Mesendoderm (in vitro differentiated cells): Measurements from ENCODE around the gene PAN3.

Experiments
- DNase-seq: peaks from one replicate; pipeline ENCODE4 v3.0.0; 2013
- H2AK5ac ChIP-seq: 2 replicates; pipeline ENCODE4 v1.6.1; 2013; ENCODE audit warnings: low read length, inconsistent platforms
- H2BK120ac ChIP-seq: 2 replicates; pipeline ENCODE4 v1.6.1; 2013; ENCODE audit warnings: low read depth, mild to moderate bottlenecking, low read length, moderate library complexity, mixed read lengths
- H2BK15ac ChIP-seq: replicated peaks from 2 replicates; pipeline ENCODE4 v1.6.1; 2013; ENCODE audit warnings: low read depth, mild to moderate bottlenecking, moderate library complexity
- H2BK5ac ChIP-seq: 2 replicates; pipeline ENCODE4 v1.6.1; 2013; ENCODE audit warnings: low read length, inconsistent platforms
- H3K18ac ChIP-seq: 2 replicates; pipeline ENCODE4 v1.6.1; 2013; ENCODE audit warnings: mild to moderate bottlenecking, low read length, mixed read lengths
- H3K23ac ChIP-seq: one replicate; pipeline ENCODE4 v1.6.1; 2013; ENCODE audit warnings: low read length
- H3K27ac ChIP-seq: 2 replicates; pipeline ENCODE4 v1.5.1; 2013; ENCODE audit warnings: low read depth, mild to moderate bottlenecking, inconsistent platforms, low read length, moderate library complexity
- H3K27me3 ChIP-seq: 2 replicates; pipeline ENCODE4 v1.6.1; 2013; ENCODE audit warnings: low read length, control low read depth, mild to moderate bottlenecking, inconsistent platforms; ENCODE audit not compliant: insufficient read depth, poor library complexity
- H3K36me3 ChIP-seq: 2 replicates; pipeline ENCODE4 v1.6.1; 2013; ENCODE audit warnings: low read length, inconsistent platforms; ENCODE audit not compliant: control insufficient read depth, insufficient read depth
- H3K4ac ChIP-seq: one replicate; pipeline ENCODE4 v1.6.1; 2013; ENCODE audit warnings: low read depth, mild to moderate bottlenecking, low read length, moderate library complexity
- H3K4me1 ChIP-seq: 2 replicates; pipeline ENCODE4 v1.6.1; 2013; ENCODE audit warnings: low read depth, low read length, inconsistent platforms; ENCODE audit not compliant: control insufficient read depth
- H3K4me2 ChIP-seq: 2 replicates; pipeline ENCODE4 v1.6.1; 2013; ENCODE audit warnings: low read length
- H3K4me3 ChIP-seq: 2 replicates; pipeline ENCODE4 v1.5.1; 2013; ENCODE audit warnings: mild to moderate bottlenecking, low read length
- H3K56ac ChIP-seq: one replicate; pipeline ENCODE4 v1.6.1; 2013; ENCODE audit warnings: low read length
- H3K79me1 ChIP-seq: 2 replicates; pipeline ENCODE4 v1.6.1; 2013; ENCODE audit warnings: low read length, inconsistent platforms
- H3K79me2 ChIP-seq: 2 replicates; pipeline ENCODE4 v1.6.1; 2013; ENCODE audit warnings: mild to moderate bottlenecking, low read length; ENCODE audit not compliant: control insufficient read depth, insufficient read depth
- H3K9ac ChIP-seq: 2 replicates; pipeline ENCODE4 v1.6.1; 2013; ENCODE audit warnings: low read length, inconsistent platforms
- H4K5ac ChIP-seq: one replicate; pipeline ENCODE4 v1.6.1; 2013; ENCODE audit warnings: low read length
- H4K8ac ChIP-seq: one replicate; pipeline ENCODE4 v1.6.1; 2013; ENCODE audit warnings: low read depth, mild to moderate bottlenecking, control low read depth, low read length, moderate library complexity
- WGBS: extraction: QIAGEN DNeasy Blood & Tissue Kit; methylation state at CpG from one replicate; pipeline ENCODE4 v1.1.7; 2013; ENCODE audit warnings: low lambda C conversion rate, missing lambda C conversion rate; ENCODE audit not compliant: insufficient coverage; ENCODE audit errors: extremely low coverage; 5-methylcytosine and 5-hydroxymethylcytosine counted together

The PAN3 gene

DNA sequence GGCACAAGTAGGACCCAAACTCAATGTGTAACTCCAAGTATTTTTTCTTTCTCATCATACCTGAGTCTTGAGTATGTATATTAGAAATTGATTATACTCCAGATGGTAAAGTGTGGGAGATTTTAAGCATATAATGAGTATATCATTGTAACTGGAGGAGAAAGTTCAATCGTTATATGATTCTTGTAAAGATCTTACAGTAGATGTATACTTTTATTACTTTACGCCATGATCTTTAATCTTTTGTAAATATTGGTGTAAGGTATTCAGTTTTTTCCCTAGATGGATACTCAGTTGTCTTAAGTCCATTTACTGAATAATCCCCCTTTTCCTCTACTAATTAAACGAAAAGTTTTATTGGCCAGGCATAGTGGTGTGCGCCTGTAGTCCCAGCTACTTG is 25.2 kb downstream of the PAN3 start:
- no peak overlapping the region for H3K18ac ChIP-seq
- no peak overlapping the region for H2BK120ac ChIP-seq
- DNase-seq, result no peak
- H2BK15ac ChIP-seq, result no peak overlapping the region
- no peak overlapping the region for H3K27ac ChIP-seq
- H3K4me2 ChIP-seq, result no peak overlapping the region
- no peak overlapping the region for H3K9ac ChIP-seq
- no peak overlapping the region for H3K4me3 ChIP-seq
- H3K23ac ChIP-seq, result no peak overlapping the region
- H2AK5ac ChIP-seq, result no peak overlapping the region
- WGBS, result no CpG with 5 or more reads among the region's 4 CpGs
- H3K56ac ChIP-seq, result no peak overlapping the region
- H3K79me2 ChIP-seq, result peaks cover 57% of the 10 kb centered on the region
- no peak overlapping the region for H3K4ac ChIP-seq
- H3K36me3 ChIP-seq, result no peaks in the 10 kb centered on the region
- H3K79me1 ChIP-seq, result peaks cover 13% of the 10 kb centered on the region
- no peak overlapping the region for H4K8ac ChIP-seq
- H2BK5ac ChIP-seq, result no peak overlapping the region
- H3K27me3 ChIP-seq, result no peaks in the 10 kb centered on the region
- no peak overlapping the region for H4K5ac ChIP-seq
- H3K4me1 ChIP-seq, result peaks cover 5% of the 10 kb centered on the region

GRCh38 chr13:28166257-28166656 is 27.9 kb downstream of the PAN3 start:
- Histone ChIP-seq H2BK120ac (no peak overlapping the region), H2BK5ac (no peak overlapping the region)
- DNase-seq, result no peak

GRCh38 chr13:28171266-28171665 is 32.9 kb downstream of the PAN3 start:
- H3K4me3 ChIP-seq, result no peak overlapping the region
- no peaks in the 10 kb centered on the region for H3K4me1 ChIP-seq
- no peak overlapping the region for H2BK120ac ChIP-seq
- no peak overlapping the region for H3K23ac ChIP-seq
- H3K36me3 ChIP-seq, result no peaks in the 10 kb centered on the region
- H3K27ac ChIP-seq, result no peak overlapping the region
- WGBS, result no CpG with 5 or more reads among the region's 5 CpGs
- peaks cover 35% of the 10 kb centered on the region for H3K79me2 ChIP-seq
- H4K8ac ChIP-seq, result no peak overlapping the region
- H2BK5ac ChIP-seq, result no peak overlapping the region
- no peak overlapping the region for H3K18ac ChIP-seq
- no peak overlapping the region for H3K4me2 ChIP-seq
- no peak overlapping the region for H4K5ac ChIP-seq
- H3K9ac ChIP-seq, result no peak overlapping the region
- no peaks in the 10 kb centered on the region for H3K27me3 ChIP-seq
- H3K79me1 ChIP-seq, result peaks cover 13% of the 10 kb centered on the region
- H3K4ac ChIP-seq, result no peak overlapping the region
- H2AK5ac ChIP-seq, result no peak overlapping the region
- no peak for DNase-seq
- no peak overlapping the region for H2BK15ac ChIP-seq
- no peak overlapping the region for H3K56ac ChIP-seq

More at GRCh38 chr13:28166257-28166656, 27.9 kb downstream of the PAN3 start:
- no peaks in the 10 kb centered on the region for H3K36me3 ChIP-seq
- H3K18ac ChIP-seq, result no peak overlapping the region
- peaks cover 10% of the 10 kb centered on the region for H3K79me1 ChIP-seq
- H3K23ac ChIP-seq, result no peak overlapping the region
- peaks cover 2% of the 10 kb centered on the region for H3K4me1 ChIP-seq
- H3K9ac ChIP-seq, result no peak overlapping the region
- H3K27ac ChIP-seq, result no peak overlapping the region
- no peak overlapping the region for H4K5ac ChIP-seq
- H3K27me3 ChIP-seq, result no peaks in the 10 kb centered on the region
- no CpG with 5 or more reads among the region's 1 CpG for WGBS
- no peak overlapping the region for H3K4me3 ChIP-seq
- no peak overlapping the region for H3K56ac ChIP-seq
- H3K79me2 ChIP-seq, result peaks cover 53% of the 10 kb centered on the region
- no peak overlapping the region for H4K8ac ChIP-seq
- H3K4me2 ChIP-seq, result no peak overlapping the region
- H2AK5ac ChIP-seq, result no peak overlapping the region
- H3K4ac ChIP-seq, result no peak overlapping the region
- H2BK15ac ChIP-seq, result no peak overlapping the region

DNA sequence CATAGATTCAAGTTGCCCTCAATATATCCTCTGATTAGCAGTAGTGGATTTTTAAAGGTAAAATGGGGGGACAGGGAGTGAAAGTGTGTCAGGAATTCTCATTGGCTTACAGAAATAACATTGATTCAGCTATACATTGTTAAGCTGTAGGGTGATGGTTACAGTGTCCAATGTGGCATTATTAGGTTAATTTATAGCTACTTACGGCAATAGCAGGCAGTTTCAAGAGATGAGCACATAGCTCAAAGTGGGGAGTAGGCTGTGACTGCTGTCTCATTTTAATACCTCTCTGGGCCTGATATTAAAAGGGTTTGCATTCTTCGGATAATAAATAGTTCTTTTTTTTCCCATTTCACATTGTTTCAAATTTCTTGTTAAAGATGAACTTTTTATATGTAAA is 34.6 kb downstream of the PAN3 start:
- no peak overlapping the region for H3K23ac ChIP-seq
- H2BK5ac ChIP-seq, result no peak overlapping the region

GRCh38 chr13:28173793-28174192 is 35.4 kb downstream of the PAN3 start:
- Histone ChIP-seq H2BK5ac (no peak overlapping the region), H3K4me1 (no peaks in the 10 kb centered on the region), H3K36me3 (no peaks in the 10 kb centered on the region), H3K23ac (no peak overlapping the region), H3K4me3 (no peak overlapping the region), H3K27ac (no peak overlapping the region), H4K8ac (no peak overlapping the region), H4K5ac (no peak overlapping the region), H2BK15ac (no peak overlapping the region), H3K79me2 (peaks cover 20% of the 10 kb centered on the region), H3K18ac (no peak overlapping the region), H3K4ac (no peak overlapping the region), H3K56ac (no peak overlapping the region), H3K9ac (no peak overlapping the region), H3K4me2 (no peak overlapping the region), H2BK120ac (no peak overlapping the region), H3K79me1 (peaks cover 10% of the 10 kb centered on the region), H2AK5ac (no peak overlapping the region), H3K27me3 (no peaks in the 10 kb centered on the region)
- no peak for DNase-seq

More for the DNA sequence above, 34.6 kb downstream of the PAN3 start:
- H3K4ac ChIP-seq, result no peak overlapping the region
- H3K4me3 ChIP-seq, result no peak overlapping the region
- no CpG with 5 or more reads among the region's 2 CpGs for WGBS
- no peak overlapping the region for H3K9ac ChIP-seq
- H2BK120ac ChIP-seq, result no peak overlapping the region
- no peak overlapping the region for H4K8ac ChIP-seq
- H3K36me3 ChIP-seq, result no peaks in the 10 kb centered on the region
- peaks cover 10% of the 10 kb centered on the region for H3K79me1 ChIP-seq
- no peak overlapping the region for H2AK5ac ChIP-seq
- H3K56ac ChIP-seq, result no peak overlapping the region
- H3K27ac ChIP-seq, result no peak overlapping the region
- DNase-seq, result no peak
- H3K27me3 ChIP-seq, result no peaks in the 10 kb centered on the region
- no peak overlapping the region for H2BK15ac ChIP-seq
- H3K4me1 ChIP-seq, result no peaks in the 10 kb centered on the region
- no peak overlapping the region for H3K4me2 ChIP-seq
- H3K18ac ChIP-seq, result no peak overlapping the region
- peaks cover 23% of the 10 kb centered on the region for H3K79me2 ChIP-seq
- no peak overlapping the region for H4K5ac ChIP-seq

GRCh38 chr13:28177327-28177726 is 39.0 kb downstream of the PAN3 start:
- H2BK15ac ChIP-seq, result no peak overlapping the region
- H2BK120ac ChIP-seq, result no peak overlapping the region
- H4K5ac ChIP-seq, result no peak overlapping the region
- no peak overlapping the region for H3K27ac ChIP-seq
- DNase-seq, result no peak
- no peak overlapping the region for H3K4ac ChIP-seq
- no peak overlapping the region for H4K8ac ChIP-seq
- peaks cover 4% of the 10 kb centered on the region for H3K79me1 ChIP-seq
- no peaks in the 10 kb centered on the region for H3K4me1 ChIP-seq
- no peak overlapping the region for H3K23ac ChIP-seq
- no peak overlapping the region for H3K9ac ChIP-seq
- no peak overlapping the region for H3K56ac ChIP-seq
- no peak overlapping the region for H3K4me2 ChIP-seq
- H2BK5ac ChIP-seq, result no peak overlapping the region
- no peaks in the 10 kb centered on the region for H3K36me3 ChIP-seq
- H3K18ac ChIP-seq, result no peak overlapping the region
- H2AK5ac ChIP-seq, result no peak overlapping the region
- H3K27me3 ChIP-seq, result no peaks in the 10 kb centered on the region
- peaks cover 8% of the 10 kb centered on the region for H3K79me2 ChIP-seq
- no peak overlapping the region for H3K4me3 ChIP-seq
